ENCODE measurements around the gene LAMA2.

DNA sequence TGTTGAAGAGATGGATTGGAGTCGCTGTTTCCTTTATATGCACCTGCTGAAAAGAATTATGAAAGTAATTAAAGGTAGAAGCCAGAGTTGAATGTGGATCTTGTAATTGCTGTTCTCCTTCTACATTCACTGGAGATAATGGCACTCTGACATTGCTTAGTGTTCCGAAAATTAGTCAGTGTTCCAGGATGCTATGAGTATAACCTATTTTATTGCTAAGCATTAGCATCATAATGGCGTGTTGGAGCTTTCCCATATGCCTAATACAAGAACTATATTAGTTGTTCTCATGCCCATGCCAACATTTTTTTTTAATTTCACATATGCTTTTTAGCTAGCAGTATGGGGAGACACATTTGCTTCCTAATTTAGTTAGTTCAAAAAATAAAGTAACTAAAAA, 590.6 kb downstream of the LAMA2 start:
- TF ChIP-seq POLR2AphosphoS5 (IDR thresholded peaks at IDR 0.05; ENCODE audit: low read depth, low read length) (no peak), YY1 (IDR thresholded peaks at IDR 0.05; ENCODE audit: low read depth) (no peak), RXRA (IDR thresholded peaks at IDR 0.05; ENCODE audit: borderline replicate concordance, low read depth) (no peak), SMC3 (IDR thresholded peaks at IDR 0.05; ENCODE audit: low read depth, low read length) (no peak), RFX5 (IDR thresholded peaks at IDR 0.05; ENCODE audit: low read length) (no peak)
- TF ChIP-seq, protein P1, sequence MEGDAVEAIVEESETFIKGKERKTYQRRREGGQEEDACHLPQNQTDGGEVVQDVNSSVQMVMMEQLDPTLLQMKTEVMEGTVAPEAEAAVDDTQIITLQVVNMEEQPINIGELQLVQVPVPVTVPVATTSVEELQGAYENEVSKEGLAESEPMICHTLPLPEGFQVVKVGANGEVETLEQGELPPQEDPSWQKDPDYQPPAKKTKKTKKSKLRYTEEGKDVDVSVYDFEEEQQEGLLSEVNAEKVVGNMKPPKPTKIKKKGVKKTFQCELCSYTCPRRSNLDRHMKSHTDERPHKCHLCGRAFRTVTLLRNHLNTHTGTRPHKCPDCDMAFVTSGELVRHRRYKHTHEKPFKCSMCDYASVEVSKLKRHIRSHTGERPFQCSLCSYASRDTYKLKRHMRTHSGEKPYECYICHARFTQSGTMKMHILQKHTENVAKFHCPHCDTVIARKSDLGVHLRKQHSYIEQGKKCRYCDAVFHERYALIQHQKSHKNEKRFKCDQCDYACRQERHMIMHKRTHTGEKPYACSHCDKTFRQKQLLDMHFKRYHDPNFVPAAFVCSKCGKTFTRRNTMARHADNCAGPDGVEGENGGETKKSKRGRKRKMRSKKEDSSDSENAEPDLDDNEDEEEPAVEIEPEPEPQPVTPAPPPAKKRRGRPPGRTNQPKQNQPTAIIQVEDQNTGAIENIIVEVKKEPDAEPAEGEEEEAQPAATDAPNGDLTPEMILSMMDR (IDR thresholded peaks at IDR 0.05): no peak
- TF ChIP-seq, protein P2, sequence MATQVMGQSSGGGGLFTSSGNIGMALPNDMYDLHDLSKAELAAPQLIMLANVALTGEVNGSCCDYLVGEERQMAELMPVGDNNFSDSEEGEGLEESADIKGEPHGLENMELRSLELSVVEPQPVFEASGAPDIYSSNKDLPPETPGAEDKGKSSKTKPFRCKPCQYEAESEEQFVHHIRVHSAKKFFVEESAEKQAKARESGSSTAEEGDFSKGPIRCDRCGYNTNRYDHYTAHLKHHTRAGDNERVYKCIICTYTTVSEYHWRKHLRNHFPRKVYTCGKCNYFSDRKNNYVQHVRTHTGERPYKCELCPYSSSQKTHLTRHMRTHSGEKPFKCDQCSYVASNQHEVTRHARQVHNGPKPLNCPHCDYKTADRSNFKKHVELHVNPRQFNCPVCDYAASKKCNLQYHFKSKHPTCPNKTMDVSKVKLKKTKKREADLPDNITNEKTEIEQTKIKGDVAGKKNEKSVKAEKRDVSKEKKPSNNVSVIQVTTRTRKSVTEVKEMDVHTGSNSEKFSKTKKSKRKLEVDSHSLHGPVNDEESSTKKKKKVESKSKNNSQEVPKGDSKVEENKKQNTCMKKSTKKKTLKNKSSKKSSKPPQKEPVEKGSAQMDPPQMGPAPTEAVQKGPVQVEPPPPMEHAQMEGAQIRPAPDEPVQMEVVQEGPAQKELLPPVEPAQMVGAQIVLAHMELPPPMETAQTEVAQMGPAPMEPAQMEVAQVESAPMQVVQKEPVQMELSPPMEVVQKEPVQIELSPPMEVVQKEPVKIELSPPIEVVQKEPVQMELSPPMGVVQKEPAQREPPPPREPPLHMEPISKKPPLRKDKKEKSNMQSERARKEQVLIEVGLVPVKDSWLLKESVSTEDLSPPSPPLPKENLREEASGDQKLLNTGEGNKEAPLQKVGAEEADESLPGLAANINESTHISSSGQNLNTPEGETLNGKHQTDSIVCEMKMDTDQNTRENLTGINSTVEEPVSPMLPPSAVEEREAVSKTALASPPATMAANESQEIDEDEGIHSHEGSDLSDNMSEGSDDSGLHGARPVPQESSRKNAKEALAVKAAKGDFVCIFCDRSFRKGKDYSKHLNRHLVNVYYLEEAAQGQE (IDR thresholded peaks at IDR 0.05; ENCODE audit: low read depth, low read length): no peak
- TF ChIP-seq, protein P3, sequence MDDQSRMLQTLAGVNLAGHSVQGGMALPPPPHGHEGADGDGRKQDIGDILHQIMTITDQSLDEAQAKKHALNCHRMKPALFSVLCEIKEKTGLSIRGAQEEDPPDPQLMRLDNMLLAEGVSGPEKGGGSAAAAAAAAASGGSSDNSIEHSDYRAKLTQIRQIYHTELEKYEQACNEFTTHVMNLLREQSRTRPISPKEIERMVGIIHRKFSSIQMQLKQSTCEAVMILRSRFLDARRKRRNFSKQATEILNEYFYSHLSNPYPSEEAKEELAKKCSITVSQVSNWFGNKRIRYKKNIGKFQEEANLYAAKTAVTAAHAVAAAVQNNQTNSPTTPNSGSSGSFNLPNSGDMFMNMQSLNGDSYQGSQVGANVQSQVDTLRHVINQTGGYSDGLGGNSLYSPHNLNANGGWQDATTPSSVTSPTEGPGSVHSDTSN (IDR thresholded peaks at IDR 0.05): no peak
- TF ChIP-seq, protein P4, sequence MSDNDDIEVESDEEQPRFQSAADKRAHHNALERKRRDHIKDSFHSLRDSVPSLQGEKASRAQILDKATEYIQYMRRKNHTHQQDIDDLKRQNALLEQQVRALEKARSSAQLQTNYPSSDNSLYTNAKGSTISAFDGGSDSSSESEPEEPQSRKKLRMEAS (IDR thresholded peaks at IDR 0.05; ENCODE audit: low read depth): no peak

Measured in SK-N-SH (cell line).